HUES48 (cell line): ENCODE results near the gene RHCE.
"Not testable (repeated sequence)": the region's sequence is repeated elsewhere in the genome, so short reads cannot be mapped to it uniquely, and the experiment has no call there.

Source experiments
- H3K27ac ChIP-seq: one replicate; pipeline ENCODE4 v1.7.0; 2013; ENCODE audit warnings: low read depth, low read length, inconsistent platforms
- H3K27me3 ChIP-seq: 2 replicates; pipeline ENCODE4 v1.6.1; 2013; ENCODE audit warnings: mild to moderate bottlenecking, low read length; ENCODE audit not compliant: control insufficient read depth, insufficient read depth
- H3K36me3 ChIP-seq: 2 replicates; pipeline ENCODE4 v1.6.1; 2013; ENCODE audit warnings: low read length; ENCODE audit not compliant: control insufficient read depth, insufficient read depth
- H3K4me1 ChIP-seq: 2 replicates; pipeline ENCODE4 v1.6.1; 2013; ENCODE audit warnings: mild to moderate bottlenecking, low read length; ENCODE audit not compliant: control insufficient read depth, insufficient read depth
- H3K4me3 ChIP-seq: 2 replicates; pipeline ENCODE4 v1.5.1; 2013; ENCODE audit warnings: mild to moderate bottlenecking, low read depth, low read length
- H3K9ac ChIP-seq: 2 replicates; pipeline ENCODE4 v1.6.1; 2013; ENCODE audit warnings: mild to moderate bottlenecking, low read depth, low read length, moderate library complexity
- H3K9me3 ChIP-seq: 2 replicates; pipeline ENCODE4 v1.6.1; 2013; ENCODE audit warnings: low read length; ENCODE audit not compliant: control insufficient read depth, insufficient read depth

Gene RHCE

DNA sequence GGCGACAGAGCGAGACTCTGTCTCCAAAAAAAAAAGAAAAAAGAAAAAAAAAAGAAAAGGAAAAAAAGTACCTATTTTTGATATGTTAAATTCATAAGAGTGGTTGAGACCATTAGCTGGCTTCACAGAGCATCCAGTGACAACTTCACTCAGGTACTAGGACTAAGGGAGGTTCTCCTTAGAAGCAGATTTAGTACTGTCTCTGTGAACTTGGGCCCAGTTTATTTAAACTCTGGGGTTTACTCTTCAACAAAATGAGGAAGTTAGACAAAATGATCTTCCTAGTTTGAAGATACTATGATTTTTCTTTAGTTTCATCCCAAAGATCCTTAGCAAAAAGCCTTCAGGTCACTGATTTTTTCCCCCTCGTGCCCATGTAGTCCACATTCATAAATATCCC lies 31.3 kb upstream of the RHCE start:
- H3K9ac ChIP-seq = no peak overlapping the region
- no peaks in the 10 kb centered on the region for H3K9me3 ChIP-seq
- H3K36me3 ChIP-seq = peaks cover 8% of the 10 kb centered on the region
- no peaks in the 10 kb centered on the region for H3K27me3 ChIP-seq
- no peak overlapping the region for H3K4me3 ChIP-seq
- no peak overlapping the region for H3K27ac ChIP-seq
- H3K4me1 ChIP-seq = peaks cover 8% of the 10 kb centered on the region

DNA sequence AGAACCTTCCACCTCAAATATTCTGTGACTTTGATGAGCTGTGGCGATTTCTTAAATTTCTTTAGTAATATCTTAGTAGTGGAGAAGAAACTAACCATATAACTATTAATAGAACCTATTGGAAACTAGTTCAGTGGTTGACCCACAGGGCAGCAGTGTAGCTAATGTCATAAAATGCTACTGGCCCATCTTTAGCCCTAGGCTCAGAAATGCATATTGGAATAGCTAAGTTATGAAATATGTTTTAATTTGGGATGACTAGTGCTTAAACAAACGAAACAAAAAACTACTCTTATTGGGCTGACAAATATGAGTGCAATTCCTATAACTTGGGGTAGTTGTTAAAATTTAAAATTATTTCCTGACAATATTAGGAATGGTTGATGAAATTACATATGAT lies 30.3 kb upstream of the RHCE start:
- Histone ChIP-seq H3K9ac (no peak overlapping the region), H3K36me3 (peaks cover 3% of the 10 kb centered on the region; the same call in 1 of the 2 replicates), H3K9me3 (no peaks in the 10 kb centered on the region), H3K4me3 (no peak overlapping the region), H3K27ac (no peak overlapping the region), H3K4me1 (peaks cover 17% of the 10 kb centered on the region), H3K27me3 (no peaks in the 10 kb centered on the region)

DNA sequence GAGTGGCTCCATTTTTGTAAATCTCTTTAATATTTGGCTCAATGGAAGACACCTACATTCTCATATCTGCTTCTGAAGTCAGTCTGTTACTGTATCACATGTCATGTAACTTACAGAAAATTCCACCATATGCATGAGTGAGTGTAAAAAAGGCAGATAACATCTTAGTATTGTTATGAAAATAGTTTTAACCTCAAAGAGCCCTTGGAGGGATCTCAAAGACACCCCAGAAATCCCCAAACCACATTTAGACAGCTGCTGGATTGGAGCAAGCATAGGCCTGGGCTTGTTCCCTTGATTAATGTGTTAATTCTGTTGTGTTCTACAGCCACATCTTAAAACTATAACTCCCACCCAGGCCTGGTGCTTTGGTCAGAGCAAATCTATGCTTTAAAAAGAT lies 26.9 kb upstream of the RHCE start:
- H3K9ac ChIP-seq = no peak overlapping the region
- peaks cover 3% of the 10 kb centered on the region; the same call in 1 of the 2 replicates for H3K36me3 ChIP-seq
- H3K4me3 ChIP-seq = no peak overlapping the region
- no peak overlapping the region for H3K27ac ChIP-seq
- H3K4me1 ChIP-seq = peaks cover 20% of the 10 kb centered on the region
- no peaks in the 10 kb centered on the region for H3K9me3 ChIP-seq
- H3K27me3 ChIP-seq = no peaks in the 10 kb centered on the region

DNA sequence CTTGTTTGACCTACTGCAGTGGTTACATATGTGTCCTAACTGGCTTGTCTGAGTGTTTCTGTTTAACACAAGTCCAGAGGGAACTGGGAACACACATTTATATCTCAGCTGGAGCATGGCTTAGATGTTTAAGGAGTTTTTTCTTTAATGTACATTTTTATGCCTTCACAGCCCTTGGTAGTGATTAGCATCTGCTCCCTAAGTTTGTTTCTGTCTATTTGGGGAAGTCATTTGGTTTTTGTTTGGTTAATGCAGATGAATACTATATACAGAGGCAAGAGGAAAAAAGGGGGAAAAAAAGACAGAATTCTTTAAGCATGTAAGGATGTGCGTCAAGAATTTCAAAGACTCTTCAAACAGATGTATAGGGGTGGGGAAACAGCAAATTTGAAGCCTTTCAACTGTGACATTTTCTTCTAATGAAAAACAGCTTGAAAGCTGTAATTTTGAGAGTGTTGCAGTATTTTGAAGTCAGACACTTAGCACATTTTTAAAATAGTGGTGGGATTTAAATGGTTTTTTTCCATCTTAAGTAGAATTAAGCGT lies 25.4 kb upstream of the RHCE start:
- Histone ChIP-seq H3K9me3 (no peaks in the 10 kb centered on the region), H3K4me3 (no peak overlapping the region), H3K9ac (no peak overlapping the region), H3K36me3 (peaks cover 3% of the 10 kb centered on the region; the same call in 1 of the 2 replicates), H3K27ac (no peak overlapping the region), H3K4me1 (peaks cover 20% of the 10 kb centered on the region), H3K27me3 (no peaks in the 10 kb centered on the region)

DNA sequence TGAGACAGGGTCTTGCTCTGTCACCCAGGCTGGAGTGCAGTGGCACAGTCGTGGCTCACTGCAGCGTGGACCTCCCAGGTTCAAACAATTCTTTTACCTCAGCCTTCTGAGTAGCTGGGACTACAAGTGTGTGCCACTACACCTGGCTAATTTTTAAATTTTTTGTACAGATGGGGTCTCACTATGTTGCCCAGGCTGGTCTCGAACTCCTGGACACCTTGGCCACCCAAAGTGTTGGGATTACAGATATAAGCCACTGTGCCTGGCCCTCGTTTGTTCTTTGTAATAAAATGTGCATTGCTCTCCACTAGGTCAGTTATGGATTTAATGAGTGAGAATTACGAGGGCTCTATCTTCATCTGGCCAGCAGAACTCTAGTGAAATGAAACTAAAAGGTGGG lies 24.0 kb upstream of the RHCE start:
- H3K4me1 ChIP-seq = peaks cover 20% of the 10 kb centered on the region
- not testable (repeated sequence) for H3K27ac ChIP-seq

DNA sequence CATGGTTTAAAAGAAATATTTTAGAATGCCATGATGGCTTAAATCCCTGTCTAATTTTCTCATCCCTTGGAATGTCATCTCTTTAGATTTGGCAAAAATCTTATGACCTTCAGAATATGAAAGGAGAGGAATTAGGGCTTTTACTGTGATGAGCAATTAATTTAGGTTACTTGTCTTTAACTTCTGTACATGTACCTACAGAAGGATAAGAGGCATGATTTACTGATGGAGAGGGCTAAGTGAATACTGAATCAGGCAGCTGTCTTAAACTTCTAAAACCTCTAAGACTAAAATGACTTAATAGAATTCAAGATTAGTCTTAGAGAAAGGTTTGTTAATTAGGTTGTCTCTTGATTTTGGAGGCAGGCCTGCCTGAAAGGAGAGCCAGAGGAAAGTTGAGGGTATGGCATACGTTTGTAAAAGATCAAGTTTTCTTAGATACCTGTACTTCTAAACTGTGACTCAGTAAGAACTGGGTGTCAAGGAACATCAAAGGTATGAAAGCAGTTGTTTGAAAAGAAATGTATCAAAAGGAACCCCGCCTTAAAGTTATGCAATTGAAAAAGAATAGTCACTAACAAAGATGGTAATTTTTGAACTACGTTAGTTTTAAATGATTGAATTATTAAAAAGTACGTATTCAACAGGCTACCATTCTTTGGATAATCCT lies 22.5 kb upstream of the RHCE start:
- Histone ChIP-seq H3K27ac (no peak overlapping the region), H3K4me3 (no peak overlapping the region), H3K9me3 (no peaks in the 10 kb centered on the region), H3K4me1 (peaks cover 20% of the 10 kb centered on the region), H3K9ac (no peak overlapping the region), H3K36me3 (no peaks in the 10 kb centered on the region), H3K27me3 (no peaks in the 10 kb centered on the region)

More for the DNA sequence above, 24.0 kb upstream of the RHCE start:
- not testable (repeated sequence) for H3K9ac ChIP-seq, H3K9me3 ChIP-seq, H3K27me3 ChIP-seq, H3K4me3 ChIP-seq, H3K36me3 ChIP-seq

DNA sequence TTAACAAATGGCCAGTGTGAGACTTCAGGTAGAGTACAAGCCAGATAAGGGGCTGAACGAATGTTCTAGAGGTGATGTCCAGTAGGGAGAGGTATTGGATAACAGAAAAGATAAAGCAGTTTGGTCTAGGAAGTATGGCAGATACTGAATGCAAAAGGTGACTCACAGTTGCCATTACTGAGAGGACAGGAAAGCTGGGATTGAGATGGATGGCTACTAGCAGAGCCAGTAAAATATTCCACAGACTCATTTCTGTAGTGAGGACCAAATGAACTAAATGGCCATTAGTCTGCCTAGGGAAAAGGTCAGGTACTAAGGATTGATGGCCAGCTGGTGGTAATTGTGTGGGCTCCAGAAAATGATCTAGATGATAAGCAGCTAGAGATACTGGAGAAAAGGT lies 21.6 kb upstream of the RHCE start:
- Histone ChIP-seq H3K9me3 (no peaks in the 10 kb centered on the region), H3K4me3 (no peak overlapping the region), H3K4me1 (peaks cover 15% of the 10 kb centered on the region; the same call in 1 of the 2 replicates), H3K27me3 (no peaks in the 10 kb centered on the region), H3K27ac (no peak overlapping the region), H3K9ac (no peak overlapping the region), H3K36me3 (no peaks in the 10 kb centered on the region)

DNA sequence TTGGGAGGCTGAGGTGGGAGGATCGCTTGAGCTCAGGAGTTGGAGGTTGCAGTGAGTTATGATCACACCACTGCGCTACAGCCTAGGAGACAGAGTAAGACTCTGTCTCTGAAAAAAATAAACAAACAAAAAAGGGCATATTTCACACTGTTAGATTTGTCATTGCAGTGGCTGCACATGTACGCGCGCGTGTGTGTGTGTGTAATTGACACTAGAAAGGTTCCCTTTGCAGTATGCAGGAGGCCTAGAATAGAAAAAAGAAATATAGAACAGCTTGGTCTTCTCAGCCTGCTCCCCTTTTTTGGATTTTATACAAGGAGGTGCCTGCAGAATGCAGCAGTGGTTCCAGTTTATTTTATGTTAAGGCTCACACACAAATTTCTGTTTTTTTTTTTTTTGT lies 18.7 kb upstream of the RHCE start:
- Histone ChIP-seq H3K4me3 (no peak overlapping the region), H3K27ac (no peak overlapping the region), H3K4me1 (no peaks in the 10 kb centered on the region), H3K27me3 (no peaks in the 10 kb centered on the region), H3K9me3 (no peaks in the 10 kb centered on the region), H3K9ac (no peak overlapping the region), H3K36me3 (no peaks in the 10 kb centered on the region)

DNA sequence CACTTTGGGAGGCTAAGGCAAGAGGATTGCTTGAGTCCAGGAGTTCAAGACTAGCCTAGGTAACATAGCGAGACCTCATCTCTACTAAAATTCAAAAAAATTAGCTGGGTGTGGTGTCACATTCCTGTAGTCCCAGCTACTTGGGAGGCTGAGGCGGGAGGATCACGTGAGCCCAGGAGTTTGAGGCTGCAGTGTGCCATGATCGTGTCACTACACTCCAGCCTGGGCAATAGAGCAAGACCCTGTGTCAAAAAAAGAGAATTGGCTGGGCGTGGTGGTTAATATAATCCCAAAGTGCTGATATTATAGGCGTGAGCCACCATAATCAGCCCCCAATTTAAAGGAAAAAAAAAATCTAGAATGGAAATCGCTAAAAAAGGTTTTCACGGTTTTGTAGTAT lies 17.0 kb upstream of the RHCE start:
- no peak overlapping the region for H3K9ac ChIP-seq
- H3K27ac ChIP-seq = no peak overlapping the region
- H3K9me3 ChIP-seq = no peaks in the 10 kb centered on the region
- no peak overlapping the region for H3K4me3 ChIP-seq
- H3K36me3 ChIP-seq = no peaks in the 10 kb centered on the region
- H3K4me1 ChIP-seq = no peaks in the 10 kb centered on the region
- no peaks in the 10 kb centered on the region for H3K27me3 ChIP-seq

DNA sequence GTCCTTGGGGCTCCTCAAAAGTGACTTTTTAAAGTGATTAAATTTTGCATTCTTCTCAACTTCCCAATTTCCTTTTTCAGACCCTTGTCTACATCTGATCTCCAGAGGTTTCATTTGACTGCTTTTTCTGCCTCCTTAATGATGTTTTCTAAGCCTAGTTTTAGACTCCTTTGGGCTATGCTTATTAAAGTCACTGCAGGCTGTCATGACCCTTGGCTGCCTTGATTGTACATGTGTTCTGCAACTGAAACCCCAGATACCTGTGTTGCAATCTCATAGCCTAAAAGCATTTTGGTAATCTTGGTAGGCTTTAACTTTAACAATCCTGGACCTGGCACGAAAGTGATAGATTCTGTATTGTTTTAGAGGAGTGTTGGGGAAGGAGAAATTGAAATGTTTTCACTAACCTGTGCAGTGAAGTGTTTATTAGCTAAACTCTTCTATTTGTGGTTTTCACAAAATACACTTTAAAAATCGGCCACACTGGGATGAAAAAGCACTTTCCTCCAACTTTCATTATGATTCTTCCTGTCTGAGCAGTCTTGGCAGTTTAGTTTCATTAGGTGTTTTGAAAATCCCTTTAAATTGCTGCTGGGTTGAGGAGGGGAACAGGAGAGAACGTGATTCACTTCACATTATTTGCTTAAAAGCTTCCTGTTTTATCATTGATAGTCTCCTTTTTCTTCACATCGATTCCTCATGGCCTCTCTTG lies 14.9 kb upstream of the RHCE start:
- Histone ChIP-seq H3K27me3 (no peaks in the 10 kb centered on the region), H3K9me3 (no peaks in the 10 kb centered on the region), H3K36me3 (no peaks in the 10 kb centered on the region), H3K4me1 (peaks cover 4% of the 10 kb centered on the region; the same call in 1 of the 2 replicates), H3K4me3 (no peak overlapping the region), H3K27ac (no peak overlapping the region), H3K9ac (no peak overlapping the region)
